ENCODE results near the gene SCG3. TPM values are rescaled to one million over a fixed set of nuclear protein-coding genes. Genes with fewer than 3 reads are reported as not detected.

SCG3 gene
- total RNA-seq, 1 donor from 2014 or later: 0.04 TPM

GRCh38 chr15:51677021-51677420, 4.3 kb upstream of the SCG3 start:
- no peak overlapping the region for H3K4me3 ChIP-seq (ENCODE audit: low read depth, low read length)
- DNase-seq (ENCODE audit: low read depth): no peak
- H3K36me3 ChIP-seq (ENCODE audit: control insufficient read depth, insufficient read depth, low read length): no peaks in the 10 kb centered on the region
- H3K27me3 ChIP-seq (ENCODE audit: control insufficient read depth, insufficient read depth, low read length): peaks cover 4% of the 10 kb centered on the region
- no peak for TF ChIP-seq CTCF (IDR thresholded peaks at IDR 0.05; ENCODE audit: insufficient read depth, low read length, poor library complexity, severe bottlenecking)

- no peak for DNase-seq (ENCODE audit: low read depth)
- TF ChIP-seq CTCF (IDR thresholded peaks at IDR 0.05; ENCODE audit: insufficient read depth, low read length, poor library complexity, severe bottlenecking): no peak
- Histone ChIP-seq H3K27me3 (ENCODE audit: control insufficient read depth, insufficient read depth, low read length) (peaks cover 2% of the 10 kb centered on the region), H3K36me3 (ENCODE audit: control insufficient read depth, insufficient read depth, low read length) (no peaks in the 10 kb centered on the region), H3K4me3 (ENCODE audit: low read depth, low read length) (no peak overlapping the region)
Measured at GRCh38 chr15:51677452-51677851, 3.9 kb upstream of the SCG3 start.

DNA sequence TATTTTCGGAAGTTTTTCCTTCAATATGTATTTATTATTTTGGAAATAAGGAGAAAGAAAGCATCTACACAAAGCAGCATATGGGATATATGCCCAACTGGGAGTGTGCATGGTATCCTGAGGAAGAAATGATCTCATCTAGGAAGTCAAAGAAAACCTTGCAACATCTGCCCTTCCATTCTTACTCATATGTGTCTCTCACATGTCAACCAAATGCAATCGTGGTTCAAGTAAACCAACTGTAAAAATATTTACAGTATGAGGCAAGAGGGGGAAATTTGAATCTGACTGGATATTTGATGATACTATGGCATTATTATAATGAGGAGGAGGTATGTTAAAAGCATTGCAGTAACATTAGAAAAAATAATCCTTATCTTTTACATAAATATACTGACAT, 3.2 kb upstream of the SCG3 start:
- H3K36me3 ChIP-seq (ENCODE audit: control insufficient read depth, insufficient read depth, low read length): no peaks in the 10 kb centered on the region
- no peak for TF ChIP-seq CTCF (IDR thresholded peaks at IDR 0.05; ENCODE audit: insufficient read depth, low read length, poor library complexity, severe bottlenecking)
- no peak overlapping the region for H3K4me3 ChIP-seq (ENCODE audit: low read depth, low read length)
- DNase-seq (ENCODE audit: low read depth): no peak
- peaks cover 2% of the 10 kb centered on the region for H3K27me3 ChIP-seq (ENCODE audit: control insufficient read depth, insufficient read depth, low read length)

DNA sequence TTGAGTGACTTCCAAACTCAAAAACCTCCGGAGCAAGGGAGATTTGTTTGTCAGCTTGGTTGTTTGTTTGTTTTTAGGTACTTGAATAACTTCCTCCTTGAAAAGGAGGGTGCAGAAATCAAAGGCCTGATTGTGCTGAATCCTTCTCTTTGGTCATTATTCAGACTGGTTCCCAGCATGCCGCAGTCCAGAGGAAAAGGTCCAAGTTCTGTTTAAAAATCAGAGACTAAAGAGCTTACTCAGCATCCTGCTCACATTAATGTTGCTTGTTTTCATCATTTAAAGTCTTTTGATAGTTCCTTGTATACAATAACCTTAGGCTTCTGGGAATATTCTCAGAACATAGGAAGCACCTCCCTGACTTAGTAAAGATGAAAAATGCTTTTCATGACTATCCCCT, 982 bp upstream of the SCG3 start:
- Histone ChIP-seq H3K36me3 (ENCODE audit: control insufficient read depth, insufficient read depth, low read length) (no peaks in the 10 kb centered on the region), H3K4me3 (ENCODE audit: low read depth, low read length) (no peak overlapping the region), H3K27me3 (ENCODE audit: control insufficient read depth, insufficient read depth, low read length) (peaks cover under 1% of the 10 kb centered on the region)
- no peak for DNase-seq (ENCODE audit: low read depth)
- no peak for TF ChIP-seq CTCF (IDR thresholded peaks at IDR 0.05; ENCODE audit: insufficient read depth, low read length, poor library complexity, severe bottlenecking)

DNA sequence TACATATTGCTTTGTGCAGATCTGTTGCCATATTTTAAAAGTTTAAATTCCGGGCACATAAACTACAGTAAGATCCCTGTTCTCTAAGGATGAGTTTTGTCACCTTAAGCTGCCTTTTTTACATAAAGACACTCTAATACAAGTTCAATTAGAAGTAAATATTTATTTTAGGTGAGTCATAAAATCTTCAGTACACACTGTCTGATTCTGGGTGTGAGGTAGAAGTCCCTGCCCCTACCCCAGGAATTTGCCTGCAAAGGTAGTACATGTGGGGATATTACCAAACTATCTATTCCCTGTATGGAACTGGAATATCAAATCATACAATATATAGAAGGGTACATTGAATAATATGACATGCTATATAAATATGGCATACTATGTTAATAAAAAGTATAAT, 6.3 kb downstream of the SCG3 start:
- peaks cover 2% of the 10 kb centered on the region for H3K27me3 ChIP-seq (ENCODE audit: control insufficient read depth, insufficient read depth, low read length)
- no peak for TF ChIP-seq CTCF (IDR thresholded peaks at IDR 0.05; ENCODE audit: insufficient read depth, low read length, poor library complexity, severe bottlenecking)
- DNase-seq (ENCODE audit: low read depth): no peak

GRCh38 chr15:51688863-51689262, 7.6 kb downstream of the SCG3 start:
- peaks cover 2% of the 10 kb centered on the region for H3K27me3 ChIP-seq (ENCODE audit: control insufficient read depth, insufficient read depth, low read length)
- DNase-seq (ENCODE audit: low read depth): no peak
- H3K36me3 ChIP-seq (ENCODE audit: control insufficient read depth, insufficient read depth, low read length): no peaks in the 10 kb centered on the region
- TF ChIP-seq CTCF (IDR thresholded peaks at IDR 0.05; ENCODE audit: insufficient read depth, low read length, poor library complexity, severe bottlenecking): no peak
- H3K4me3 ChIP-seq (ENCODE audit: low read depth, low read length): no peak overlapping the region

More for the DNA sequence above, 6.3 kb downstream of the SCG3 start:
- Histone ChIP-seq H3K4me3 (ENCODE audit: low read depth, low read length) (no peak overlapping the region), H3K36me3 (ENCODE audit: control insufficient read depth, insufficient read depth, low read length) (no peaks in the 10 kb centered on the region)
